Endothelial cell of umbilical vein (primary cell): Measurements from ENCODE around the gene RABGAP1. TPM values are rescaled to one million over a fixed set of nuclear protein-coding genes. Genes with fewer than 3 reads are reported as not detected.

Experiments used
- BruUV-seq: library from RNA; stranded (reverse); fragments of 400-500 nt; replicated peaks from 2 replicates; lab custom pipeline; 2021; lab: Mats Ljungman, UMichigan
- CTCF ChIA-PET: fragments of 300-600, 350-600 bp; sonication (Branson Sonifier 250); formaldehyde crosslinking; loops from one replicate; lab custom pipeline; 2021; ENCODE audit warnings: antibody characterized with exemption, inconsistent platforms; lab: Charles Lee
- POLR2A ChIA-PET: fragments of 300-600, 350-600 bp; sonication (Branson Sonifier 250); formaldehyde crosslinking; loops from one replicate; lab custom pipeline; 2021; ENCODE audit warnings: antibody characterized with exemption, inconsistent platforms; lab: Charles Lee
- DNase-seq: peaks from one replicate; pipeline ENCODE4 v3.0.0-alpha.2; 2011; ENCODE audit warnings: low read depth, low spot score
- FAIRE-seq: peaks from 2 replicates; lab custom pipeline; 2011; peaks lifted over from hg19 to GRCh38; lab: Jason Lieb, UNC
- H2AFZ ChIP-seq: 2 replicates; pipeline ENCODE4 v1.6.0; 2012; ENCODE audit warnings: low read depth, low read length, control low read depth, inconsistent platforms
- H3K27ac ChIP-seq: 2 replicates; pipeline ENCODE4 v1.5.1; 2011; ENCODE audit warnings: low read depth, mild to moderate bottlenecking, control low read depth, low read length, moderate library complexity; ENCODE audit not compliant: insufficient read depth
- H3K27me3 ChIP-seq, 2 experiments: 2 replicates each; pipeline versions ENCODE4 v1.6.0 to v1.6.1; 2011; ENCODE audit warnings: low read length in 2 of 2, mixed read lengths in 1 of 2; ENCODE audit not compliant: control insufficient read depth in 2 of 2, insufficient read depth in 2 of 2
- H3K36me3 ChIP-seq, 2 experiments: 2 replicates in 1 of 2; 3 replicates in 1 of 2; pipeline ENCODE4 v1.5.1; 2011; ENCODE audit warnings: low read length in 2 of 2, mild to moderate bottlenecking in 1 of 2, moderate library complexity in 1 of 2; ENCODE audit not compliant: control insufficient read depth in 2 of 2, insufficient read depth in 2 of 2; ENCODE audit errors: extremely low read depth in 1 of 2
- H3K4me1 ChIP-seq: 3 replicates; pipeline ENCODE4 v1.5.1; 2011; ENCODE audit warnings: mild to moderate bottlenecking, low read length; ENCODE audit not compliant: control insufficient read depth, insufficient read depth; ENCODE audit errors: extremely low read depth
- H3K4me2 ChIP-seq: 2 replicates; pipeline ENCODE4 v1.6.1; 2011; ENCODE audit warnings: low read length, control low read depth, mixed read lengths; ENCODE audit not compliant: insufficient read depth
- H3K4me3 ChIP-seq, 3 experiments: fragments of 200-600 bp in 1 of 3; sonication (generic), shearing (Covaris generic) in 1 of 3; replicated peaks in 1 of 3; 2 replicates each; pipeline ENCODE4 v1.5.1; 2011 to 2016; ENCODE audit warnings: control low read depth in 3 of 3, low read length in 3 of 3, mild to moderate bottlenecking in 2 of 3, inconsistent platforms in 1 of 3, low read depth in 1 of 3, moderate library complexity in 1 of 3; ENCODE audit not compliant: insufficient read depth in 1 of 3
- H3K79me2 ChIP-seq: 2 replicates; pipeline ENCODE4 v1.6.0; 2012; ENCODE audit warnings: low read length, inconsistent platforms; ENCODE audit not compliant: control insufficient read depth, insufficient read depth
- H3K9ac ChIP-seq: replicated peaks from 2 replicates; pipeline ENCODE3; 2011; ENCODE audit warnings: low read length, control low read depth; ENCODE audit not compliant: insufficient read depth; ENCODE audit errors: extremely low read depth
- H3K9me1 ChIP-seq: replicated peaks from 3 replicates; pipeline ENCODE4 v1.6.0; 2011; ENCODE audit warnings: mild to moderate bottlenecking, low read length; ENCODE audit not compliant: control insufficient read depth, insufficient read depth; ENCODE audit errors: extremely low read depth
- H3K9me3 ChIP-seq: replicated peaks from 2 replicates; pipeline ENCODE4 v1.5.1; 2012; ENCODE audit warnings: low read length, inconsistent platforms; ENCODE audit not compliant: control insufficient read depth, insufficient read depth
- H4K20me1 ChIP-seq: replicated peaks from 2 replicates; pipeline ENCODE3; 2011; ENCODE audit warnings: mild to moderate bottlenecking, low read length; ENCODE audit not compliant: control insufficient read depth, insufficient read depth; ENCODE audit errors: extremely low read depth
- EZH2 ChIP-seq: IDR thresholded peaks from 2 replicates; pipeline ENCODE4 v1.6.1; 2012; ENCODE audit warnings: borderline replicate concordance, low read depth, mild to moderate bottlenecking, moderate library complexity, low read length, inconsistent platforms; ENCODE audit not compliant: severe bottlenecking
- FOS ChIP-seq: IDR thresholded peaks from 2 replicates; pipeline ENCODE4 v1.6.1; 2011; ENCODE audit warnings: mild to moderate bottlenecking, low read length, moderate library complexity, borderline replicate concordance; ENCODE audit not compliant: insufficient read depth
- GATA2 ChIP-seq: IDR thresholded peaks from 2 replicates; pipeline ENCODE4 v1.7.0; 2011; ENCODE audit warnings: low read depth, mild to moderate bottlenecking, moderate library complexity, mixed read lengths, low read length; ENCODE audit not compliant: insufficient read length, insufficient read depth
- MAX ChIP-seq: IDR thresholded peaks from 2 replicates; pipeline ENCODE4 v1.6.1; 2011; ENCODE audit not compliant: insufficient read depth, insufficient read length
- MYC ChIP-seq: IDR thresholded peaks from one replicate; pipeline ENCODE4 v1.6.1; 2011; ENCODE audit warnings: mild to moderate bottlenecking, low read depth, low read length
- dilution Hi-C: fragments of 300-500 bp; cut with MboI; formaldehyde crosslinking; loops from one replicate; pipeline ENCODE4 v1.15.0; 2019; ENCODE audit warnings: low sequenced_read_pairs; ENCODE audit not compliant: extremely low pct_ligation_motif_present
- intact Hi-C: fragments of 100-400 bp; cut with micrococcal nuclease; formaldehyde crosslinking; loops from one replicate; pipeline ENCODE4 v1.10.0; 2022
- polyA plus RNA-seq, 4 experiments: library from polyadenylated mRNA; depleted of rRNA in 3 of 4; stranded (reverse) in 3 of 4; unstranded in 1 of 4; fragments of >200 nt; gene quantifications; 2 replicates each; pipeline versions ENCODE4 v1.2.1 to v1.2.3, GENCODE V29; 2011 to 2012; ENCODE audit warnings: missing spikeins in 1 of 4
- total RNA-seq: library from RNA; stranded (reverse); gene quantifications from 2 replicates; pipeline ENCODE4 v1.2.3, GENCODE V29; 2021

Gene RABGAP1
- total and polyA plus RNA-seq, 2 donors (not counting 3 experiments of a cell fraction or from before 2014, with no cell fraction given): 19.0 to 53.6 TPM

GRCh38 chr9:123063896-123064295 lies 123.1 kb downstream of the RABGAP1 start:
- CTCF ChIA-PET: interaction anchor here (0.8 to 1.5 kb wide), 3 partner anchors 9 to 162 kb away, joined by 3 read pairs; no protein-coding TSS in a partner anchor
- no peak overlapping the region for H3K4me2 ChIP-seq
- POLR2A ChIA-PET: no interaction called here

DNA sequence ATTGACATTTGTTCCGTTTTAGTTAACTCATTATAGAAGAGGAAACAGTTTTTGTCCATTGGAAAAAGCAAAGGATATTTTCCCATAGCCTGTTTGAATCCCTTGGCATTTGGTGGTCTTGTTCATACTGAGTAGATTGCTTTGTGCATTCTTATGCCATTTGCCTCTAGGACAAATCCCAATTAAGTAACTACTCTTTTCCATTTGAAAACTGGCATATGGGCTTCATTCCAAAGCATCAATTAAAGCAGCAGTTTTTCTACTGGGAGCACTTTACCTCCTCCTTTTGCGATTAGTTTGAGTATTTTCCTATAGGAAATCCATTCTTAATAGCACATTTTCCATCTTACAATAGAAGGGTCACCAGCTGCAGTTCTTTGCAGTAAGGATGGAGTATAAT lies 123.9 kb downstream of the RABGAP1 start:
- Histone ChIP-seq H3K4me1 (peaks cover 5% of the 10 kb centered on the region), H3K36me3 (peaks cover 6% of the 10 kb centered on the region in 2 experiments), H3K9me1 (no peaks in the 10 kb centered on the region), H3K4me2 (no peak overlapping the region), H3K9ac (no peak overlapping the region), H4K20me1 (no peaks in the 10 kb centered on the region), H3K27ac (no peak overlapping the region), H3K4me3 (no peak overlapping the region), H3K27me3 (no peaks in the 10 kb centered on the region), H3K79me2 (no peaks in the 10 kb centered on the region), H3K9me3 (no peaks in the 10 kb centered on the region), H2AFZ (no peak overlapping the region)
- DNase-seq (no peak), FAIRE-seq (no peak)
- POLR2A ChIA-PET: no interaction called here
- TF ChIP-seq MAX (no peak), FOS (no peak), GATA2 (no peak), MYC (no peak)
- CTCF ChIA-PET: no interaction called here
- intact Hi-C loops: no loop called here
- BruUV-seq: no TSS peak
- dilution Hi-C loops: no loop called here

More at GRCh38 chr9:123063896-123064295, 123.1 kb downstream of the RABGAP1 start:
- Histone ChIP-seq H3K4me1 (peaks cover 2% of the 10 kb centered on the region), H3K9me1 (no peaks in the 10 kb centered on the region), H3K79me2 (no peaks in the 10 kb centered on the region), H3K36me3 (peaks cover 6% of the 10 kb centered on the region in 2 experiments), H3K9me3 (no peaks in the 10 kb centered on the region), H3K27ac (no peak overlapping the region), H4K20me1 (no peaks in the 10 kb centered on the region), H3K9ac (no peak overlapping the region), H3K27me3 (no peaks in the 10 kb centered on the region), H3K4me3 (no peak overlapping the region), H2AFZ (no peak overlapping the region)
- FAIRE-seq (no peak), DNase-seq (no peak)
- no peak for TF ChIP-seq EZH2
- intact Hi-C loops: no loop called here
- dilution Hi-C loops: no loop called here
- no TSS peak for BruUV-seq
